IMR-90 (cell line): Measurements from ENCODE around the gene ADAMTS6. TPM values are rescaled to one million over a fixed set of nuclear protein-coding genes. Genes with fewer than 3 reads are reported as not detected.

Experiments
- ATAC-seq: fragments of 200-7000 bp; cut with Tn5 transposase; 2 replicates; pipeline ENCODE4 v1.9.1; 2020; ENCODE audit warnings: low read depth, mild to moderate bottlenecking, moderate library complexity
- BruUV-seq: library from RNA; stranded (reverse); fragments of 400-500 nt; replicated peaks from 2 replicates; lab custom pipeline; 2021; lab: Mats Ljungman, UMichigan
- CTCF ChIA-PET: fragments of 300-600 bp; formaldehyde crosslinking; extraction: SDS; loops from one replicate; lab custom pipeline; 2021; ENCODE audit warnings: antibody characterized with exemption; lab: Yijun Ruan, JAX
- POLR2A ChIA-PET: fragments of 300-600 bp; sonication (Branson Sonifier 250); formaldehyde crosslinking; loops from one replicate; lab custom pipeline; 2022; ENCODE audit warnings: antibody characterized with exemption; ENCODE audit not compliant: unreplicated experiment; lab: Charles Lee
- DNase-seq: peaks from one replicate; pipeline ENCODE4 v3.0.0; 2013
- H2AFZ ChIP-seq: replicated peaks from 2 replicates; pipeline ENCODE3; 2013; ENCODE audit warnings: low read length, mild to moderate bottlenecking; ENCODE audit not compliant: poor library complexity
- H2AK5ac ChIP-seq: 2 replicates; pipeline ENCODE4 v1.6.1; 2013; ENCODE audit warnings: low read depth, low read length, inconsistent platforms
- H2AK9ac ChIP-seq: replicated peaks from 2 replicates; pipeline ENCODE3; 2013; ENCODE audit warnings: mild to moderate bottlenecking, low read depth, low read length, moderate library complexity; ENCODE audit not compliant: poor library complexity
- H2BK120ac ChIP-seq: 2 replicates; pipeline ENCODE4 v1.6.1; 2013; ENCODE audit warnings: low read depth, low read length, inconsistent platforms
- H2BK15ac ChIP-seq: 3 replicates; pipeline ENCODE4 v1.6.1; 2013; ENCODE audit warnings: low read depth, low read length, inconsistent platforms
- H2BK20ac ChIP-seq: 2 replicates; pipeline ENCODE4 v1.6.1; 2013; ENCODE audit warnings: low read depth, mild to moderate bottlenecking, inconsistent platforms, low read length, moderate library complexity
- H2BK5ac ChIP-seq: 2 replicates; pipeline ENCODE4 v1.6.1; 2013; ENCODE audit warnings: mild to moderate bottlenecking, low read depth, low read length, inconsistent platforms; ENCODE audit not compliant: poor library complexity, severe bottlenecking
- H3K14ac ChIP-seq: replicated peaks from 2 replicates; pipeline ENCODE4 v1.6.1; 2013; ENCODE audit warnings: low read depth, low read length, inconsistent platforms
- H3K18ac ChIP-seq: 2 replicates; pipeline ENCODE4 v1.6.1; 2013; ENCODE audit warnings: low read depth, low read length, control low read depth
- H3K23ac ChIP-seq: 2 replicates; pipeline ENCODE4 v1.6.1; 2013; ENCODE audit warnings: low read depth, low read length, inconsistent platforms
- H3K27ac ChIP-seq: 2 replicates; pipeline ENCODE4 v1.5.1; 2013; ENCODE audit warnings: mild to moderate bottlenecking, control low read depth, low read length; ENCODE audit not compliant: insufficient read depth
- H3K27me3 ChIP-seq: 2 replicates; pipeline ENCODE4 v1.6.1; 2013; ENCODE audit warnings: low read length; ENCODE audit not compliant: control insufficient read depth, insufficient read depth
- H3K36me3 ChIP-seq: 2 replicates; pipeline ENCODE4 v1.6.1; 2013; ENCODE audit warnings: low read length, mixed read lengths; ENCODE audit not compliant: control insufficient read depth, insufficient read depth
- H3K4ac ChIP-seq: 2 replicates; pipeline ENCODE4 v1.6.1; 2013; ENCODE audit warnings: low read depth, low read length, inconsistent platforms
- H3K4me1 ChIP-seq: 2 replicates; pipeline ENCODE4 v1.6.1; 2013; ENCODE audit warnings: low read length, mixed read lengths; ENCODE audit not compliant: control insufficient read depth, insufficient read depth
- H3K4me2 ChIP-seq: 2 replicates; pipeline ENCODE4 v1.6.1; 2013; ENCODE audit warnings: low read depth, mild to moderate bottlenecking, control low read depth, low read length, moderate library complexity
- H3K4me3 ChIP-seq: 2 replicates; pipeline ENCODE4 v1.5.1; 2013; ENCODE audit warnings: low read depth, mild to moderate bottlenecking, control low read depth, low read length, moderate library complexity; ENCODE audit not compliant: insufficient read depth
- H3K56ac ChIP-seq: 2 replicates; pipeline ENCODE4 v1.6.1; 2013; ENCODE audit warnings: low read length, inconsistent platforms; ENCODE audit not compliant: insufficient read depth; ENCODE audit errors: extremely low read depth
- H3K79me1 ChIP-seq, 2 experiments: 2 replicates each; pipeline ENCODE4 v1.6.1; 2013; ENCODE audit warnings: low read length in 2 of 2, inconsistent platforms in 1 of 2, low read depth in 1 of 2
- H3K9ac ChIP-seq: 2 replicates; pipeline ENCODE4 v1.6.1; 2013; ENCODE audit warnings: low read depth, low read length, control low read depth
- H3K9me1 ChIP-seq: 2 replicates; pipeline ENCODE4 v1.6.1; 2013; ENCODE audit warnings: low read length, inconsistent platforms; ENCODE audit not compliant: insufficient read depth
- H3K9me3 ChIP-seq: 2 replicates; pipeline ENCODE4 v1.6.1; 2013; ENCODE audit warnings: low read length; ENCODE audit not compliant: control insufficient read depth, insufficient read depth
- H4K20me1 ChIP-seq: 2 replicates; pipeline ENCODE4 v1.6.1; 2013; ENCODE audit warnings: low read length, inconsistent platforms; ENCODE audit not compliant: insufficient read depth
- H4K5ac ChIP-seq: 2 replicates; pipeline ENCODE4 v1.6.1; 2013; ENCODE audit warnings: mild to moderate bottlenecking, low read depth, low read length, control low read depth
- H4K8ac ChIP-seq, 2 experiments: 2 replicates each; pipeline ENCODE4 v1.6.1; 2013; ENCODE audit warnings: low read depth in 2 of 2, low read length in 2 of 2, control low read depth in 1 of 2, inconsistent platforms in 1 of 2
- H4K91ac ChIP-seq: 2 replicates; pipeline ENCODE4 v1.6.1; 2013; ENCODE audit warnings: low read depth, low read length, inconsistent platforms; ENCODE audit not compliant: insufficient read depth
- CHD1 ChIP-seq: IDR thresholded peaks from 2 replicates; pipeline ENCODE4 v1.6.1; 2012; ENCODE audit warnings: low read depth, low read length, improper control_type of control experiment
- ELK1 ChIP-seq: fragments of 150-350 bp; IDR thresholded peaks from 2 replicates; pipeline ENCODE4 v1.6.1; 2016; ENCODE audit warnings: low read depth, mild to moderate bottlenecking, low read length, moderate library complexity, borderline replicate concordance
- POLR2A ChIP-seq: IDR thresholded peaks from 2 replicates; pipeline ENCODE4 v1.6.1; 2012; ENCODE audit warnings: mild to moderate bottlenecking, low read depth, low read length
- RFX5 ChIP-seq: IDR thresholded peaks from 2 replicates; pipeline ENCODE4 v1.8.0; 2012; ENCODE audit warnings: low read depth, mild to moderate bottlenecking, low read length, moderate library complexity
- WGBS, 2 experiments: methylation state at CpG; one replicate each; pipeline versions ENCODE4 v1.1.5 to v1.1.7; 2013; ENCODE audit warnings: missing lambda C conversion rate in 2 of 2; ENCODE audit not compliant: insufficient read length in 1 of 2; ENCODE audit errors: extremely low coverage in 2 of 2; 5-methylcytosine and 5-hydroxymethylcytosine counted together
- dilution Hi-C: fragments of 300-500 bp; cut with HindIII; formaldehyde crosslinking; loops from one replicate; pipeline ENCODE4 v1.14.3; 2018; ENCODE audit warnings: low sequenced_read_pairs; ENCODE audit not compliant: unreplicated experiment
- in situ Hi-C: fragments of 300-500 bp; cut with MboI; formaldehyde crosslinking; loops from 3 replicates; pipeline ENCODE4 v1.14.3; 2019; ENCODE audit warnings: low sequenced_read_pairs, inconsistent platforms, mixed read lengths
- intact Hi-C: fragments of 100-400 bp; cut with micrococcal nuclease; formaldehyde crosslinking; loops from 2 replicates; pipeline ENCODE4 v1.10.0; 2022
- polyA plus RNA-seq, 3 experiments: library from polyadenylated mRNA; depleted of rRNA; stranded (reverse); fragments of >200 nt; gene quantifications; 2 replicates each; pipeline ENCODE4 v1.2.3, GENCODE V29; 2012; ENCODE audit warnings: low replicate concordance in 1 of 3
- total RNA-seq: library from RNA; depleted of rRNA; stranded (reverse); fragments of >200 nt; gene quantifications from 2 replicates; pipeline ENCODE4 v1.2.3, GENCODE V29; 2012

Gene ADAMTS6
- total and polyA plus RNA-seq, 2 of the 4 experiments (the other 2 are of a cell fraction), result 23.9 to 173 TPM

DNA sequence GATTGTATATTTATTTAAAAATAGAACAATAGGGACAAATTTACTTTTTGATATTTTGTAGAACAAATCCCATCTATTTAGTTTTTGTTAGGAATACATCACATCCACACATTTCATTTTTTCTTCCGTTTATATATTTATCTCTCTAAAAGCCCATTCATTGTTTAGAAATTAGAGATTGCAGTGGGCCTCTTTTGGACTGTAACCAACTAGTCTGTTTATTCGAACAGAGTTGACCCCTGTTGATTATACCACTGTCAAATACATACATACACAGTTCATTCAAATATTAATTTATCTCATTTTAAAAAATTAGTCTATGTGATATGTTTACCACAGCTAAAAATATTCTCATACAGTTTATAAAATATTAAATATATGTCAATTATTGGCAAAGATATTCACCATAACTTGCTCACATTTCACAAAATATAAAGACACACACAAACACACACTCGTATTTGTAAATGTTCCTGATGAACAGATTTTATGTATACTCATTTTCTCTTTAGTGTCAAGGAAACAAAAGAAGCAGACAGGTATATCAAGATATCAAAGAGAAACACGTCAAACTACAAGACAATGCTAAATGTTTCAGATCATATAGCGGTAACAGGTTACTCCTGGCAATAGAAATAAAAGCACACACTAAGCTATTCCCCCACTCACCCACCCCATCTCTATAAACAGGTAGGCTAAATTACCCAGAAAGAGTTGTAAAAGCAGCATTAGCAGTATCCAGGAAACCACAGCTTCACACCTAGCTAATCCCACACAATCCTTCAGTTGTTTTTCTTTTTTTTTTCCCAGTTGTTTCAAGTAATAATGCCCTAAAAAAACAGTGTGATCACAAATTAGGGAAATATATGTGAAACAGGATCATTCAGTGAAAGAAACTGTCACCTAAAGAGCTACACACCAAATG is 283.9 kb downstream of the ADAMTS6 start:
- TF ChIP-seq CHD1 (no peak), RFX5 (no peak), ELK1 (no peak), POLR2A (0 out of 2 replicates have a peak, but pooled peaks have one; percentile 9)
- Histone ChIP-seq H4K20me1 (no peaks in the 10 kb centered on the region), H3K79me1 (peaks cover 18 to 27% of the 10 kb centered on the region in 2 experiments), H3K27me3 (no peaks in the 10 kb centered on the region), H3K27ac (peak overlapping the region; percentile 81), H3K18ac (peak overlapping the region; percentile 99), H4K8ac (peak overlapping the region; percentile 87 to 94), H4K5ac (peak overlapping the region; percentile 97; the same call in 1 of the 2 replicates), H2BK15ac (peak overlapping the region; percentile 93), H3K23ac (peak overlapping the region; percentile 89), H2BK5ac (peak overlapping the region; percentile 100), H3K56ac (peak overlapping the region; percentile 90), H3K36me3 (peaks cover 6% of the 10 kb centered on the region; the same call in 1 of the 2 replicates), H2AFZ (no peak overlapping the region), H3K9me1 (0 out of 2 replicates have a peak, but pooled peaks cover 4% of the 10 kb centered on the region), H2BK120ac (peak overlapping the region; percentile 98), H3K9ac (peak overlapping the region; percentile 80; the same call in 1 of the 2 replicates), H2AK9ac (no peak overlapping the region), H3K4ac (peak overlapping the region; percentile 94), H2BK20ac (peak overlapping the region; percentile 95), H3K14ac (peak overlapping the region; percentile 89), H3K4me3 (no peak overlapping the region), H3K4me2 (peak overlapping the region; percentile 50; the same call in 1 of the 2 replicates), H2AK5ac (peak overlapping the region; percentile 79), H3K9me3 (no peaks in the 10 kb centered on the region), H4K91ac (peak overlapping the region; percentile 96), H3K4me1 (peaks cover 10% of the 10 kb centered on the region)
- DNase-seq (no peak), ATAC-seq (no peak)
- WGBS, 2 experiments, result no CpG with 5 or more reads among the region's 5 CpGs
- BruUV-seq, result no TSS peak
- in situ Hi-C loops (loop anchor here (5.0 kb wide), 1 partner anchor 285 kb away; the partner anchor contains the start of gene ADAMTS6), intact Hi-C loops (loop anchor here (2.0 kb wide), 2 partner anchors 71 to 283 kb away; partner anchors contain the start of gene ADAMTS6), dilution Hi-C loops (no loop called here)
- ChIA-PET POLR2A (no interaction called here), CTCF (interaction anchor here (0.6 kb wide), 1 partner anchor 12 kb away, joined by 3 read pairs; no protein-coding TSS in a partner anchor)
